GM18861 (cell line): ENCODE measurements around the gene LEMD2.

Experiments used
- ATAC-seq: cut with Tn5 transposase; IDR thresholded peaks from one replicate; pipeline ENCODE4 v1.9.1; 2021; ENCODE audit not compliant: unreplicated experiment

Gene LEMD2

DNA sequence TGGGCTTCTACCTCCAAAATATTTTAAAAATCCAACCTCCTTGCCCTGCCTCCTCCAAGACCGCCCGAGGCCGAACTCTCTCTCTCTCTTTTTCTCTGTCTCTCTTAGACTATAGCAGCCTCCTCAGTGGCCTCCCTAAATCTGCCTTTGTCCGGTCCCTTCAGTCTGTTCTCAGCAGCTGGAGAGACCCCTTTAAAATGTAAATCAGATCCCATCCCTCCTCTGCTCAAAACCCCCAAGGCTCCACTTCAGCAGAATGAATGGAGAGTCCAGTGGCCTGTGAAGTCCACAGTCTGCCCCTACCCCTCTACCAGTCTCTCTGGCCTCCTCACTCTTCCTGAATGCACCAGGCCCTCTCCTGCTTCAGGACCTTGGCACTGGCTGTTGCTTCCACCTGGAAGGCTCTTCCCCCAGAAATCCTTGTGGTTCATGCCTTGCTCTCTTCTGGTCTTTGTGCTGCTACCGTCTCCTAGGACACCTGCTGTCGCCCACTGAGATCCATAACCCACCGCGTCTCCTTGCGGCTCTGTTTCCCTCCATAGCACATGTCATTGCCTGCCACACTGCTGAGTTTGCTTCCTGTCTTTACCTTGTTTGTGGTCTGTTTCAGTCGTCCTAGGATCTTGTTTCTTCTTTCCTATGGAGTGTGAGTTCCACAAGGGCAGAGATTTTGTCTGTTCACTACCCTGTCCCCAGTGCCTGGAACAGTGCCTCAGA is 8.9 kb upstream of the LEMD2 start:
- ATAC-seq: no peak

GRCh38 chr6:33794910-33795623 is 6.1 kb upstream of the LEMD2 start:
- ATAC-seq: no peak

- no peak for ATAC-seq
Observed at GRCh38 chr6:33792981-33793380, 4.1 kb upstream of the LEMD2 start.

DNA sequence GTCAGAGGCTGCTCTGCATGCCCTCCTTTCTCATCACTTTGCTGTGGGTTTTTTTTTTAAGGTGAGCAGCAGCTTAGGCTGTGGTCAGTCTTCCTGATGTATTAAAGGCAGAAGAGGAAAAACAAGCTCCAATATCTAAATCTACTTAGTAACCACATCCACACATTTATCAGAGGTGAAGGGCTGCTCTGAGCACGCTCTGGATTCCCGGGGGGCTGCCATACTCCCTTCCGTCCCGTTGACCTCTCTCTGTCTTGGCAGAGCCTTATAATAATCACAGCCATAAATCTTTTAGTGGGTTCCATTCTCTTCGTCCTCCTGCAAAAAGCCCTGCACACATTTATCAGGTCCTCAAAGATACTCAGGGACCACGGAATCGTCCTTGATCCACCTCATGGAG is 2.7 kb upstream of the LEMD2 start:
- ATAC-seq: no peak

DNA sequence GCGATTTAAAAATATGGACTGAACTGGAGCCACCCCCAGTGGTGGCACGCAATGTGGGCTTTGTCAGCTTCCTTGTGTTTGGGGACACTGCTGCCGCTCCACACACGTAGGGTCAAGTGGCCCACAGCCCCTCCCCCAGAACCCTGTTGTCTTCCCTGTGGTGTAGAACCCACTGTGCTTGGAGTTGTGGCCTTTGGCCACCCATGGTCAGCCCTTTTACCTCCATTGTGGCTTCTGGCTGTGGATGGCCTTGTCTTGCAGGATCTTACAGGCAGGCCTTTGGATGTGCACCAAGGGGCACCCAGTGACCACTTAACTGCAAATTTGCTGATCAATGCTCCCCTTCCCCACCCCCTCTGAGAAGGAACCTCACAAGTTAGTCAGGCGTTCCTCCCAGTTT is 2.0 kb upstream of the LEMD2 start:
- no peak for ATAC-seq

GRCh38 chr6:33790379-33790778 is 1.4 kb upstream of the LEMD2 start:
- no peak for ATAC-seq

GRCh38 chr6:33789550-33789895 is 593 bp upstream of the LEMD2 start:
- ATAC-seq: no peak

DNA sequence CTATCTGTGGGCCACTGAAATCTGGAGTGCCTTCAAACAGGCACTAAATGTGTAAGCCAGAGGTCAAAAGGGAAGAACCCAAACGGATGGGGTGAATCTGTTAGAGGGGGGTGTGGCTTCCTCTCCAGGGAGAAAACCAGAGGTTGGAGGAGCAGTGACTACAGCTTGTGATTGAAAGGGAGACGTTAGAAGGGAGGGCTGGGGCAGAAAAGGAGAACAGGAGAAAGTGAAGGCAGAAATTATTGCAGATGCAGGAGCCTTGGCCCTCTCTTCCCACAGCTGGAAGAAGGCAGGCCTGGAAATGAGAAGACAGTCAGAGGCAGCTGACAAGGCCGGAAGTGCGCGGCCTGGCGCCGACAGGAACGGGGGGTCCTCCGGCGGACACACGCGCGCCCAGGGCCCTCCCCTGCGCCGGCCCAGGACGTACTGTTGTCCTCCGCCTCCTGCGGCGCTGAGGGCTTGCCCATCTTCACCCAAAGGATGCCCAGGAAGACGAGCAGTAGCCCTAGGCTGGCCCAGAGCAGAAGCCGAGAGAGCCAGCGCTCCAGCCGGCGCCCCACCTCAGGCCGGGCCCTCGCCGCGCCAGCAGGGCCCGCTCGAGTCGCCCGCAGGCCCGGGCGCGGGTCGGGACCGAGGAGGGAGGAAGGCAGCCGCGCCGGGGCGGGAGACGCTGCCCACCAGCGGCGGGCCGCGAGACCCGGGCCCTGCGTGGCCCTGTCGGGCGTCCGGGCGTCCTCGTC is 806 bp downstream of the LEMD2 start:
- peak; percentile 27 for ATAC-seq

DNA sequence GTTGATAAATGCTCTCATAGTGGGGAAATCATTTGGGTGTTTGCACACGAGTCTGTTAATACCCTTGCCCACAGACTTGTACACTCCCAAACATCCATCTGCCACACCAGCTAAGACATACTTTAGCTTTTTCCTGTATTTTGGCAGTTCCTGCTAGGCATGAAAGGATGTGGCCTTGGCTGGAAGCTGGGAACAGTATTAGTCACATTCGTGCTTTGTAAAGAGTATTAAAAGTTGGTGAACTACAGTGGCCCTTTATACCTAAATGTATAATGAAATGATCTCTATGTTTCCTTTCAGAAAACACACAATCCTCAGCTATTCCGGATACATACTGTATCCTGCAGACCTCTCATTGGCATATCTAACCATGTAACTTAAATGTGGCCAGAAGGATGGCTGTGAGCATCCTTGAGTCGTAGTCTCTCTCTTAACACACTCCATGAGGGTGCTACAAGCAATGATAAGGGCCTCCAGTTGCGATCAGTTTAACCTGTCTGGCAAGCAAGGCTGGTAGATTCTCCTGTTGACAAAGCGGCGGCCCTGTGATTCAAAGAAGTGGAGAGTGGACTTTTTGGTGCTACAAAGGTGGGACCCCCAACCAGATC is 1.5 kb downstream of the LEMD2 start:
- no peak for ATAC-seq

DNA sequence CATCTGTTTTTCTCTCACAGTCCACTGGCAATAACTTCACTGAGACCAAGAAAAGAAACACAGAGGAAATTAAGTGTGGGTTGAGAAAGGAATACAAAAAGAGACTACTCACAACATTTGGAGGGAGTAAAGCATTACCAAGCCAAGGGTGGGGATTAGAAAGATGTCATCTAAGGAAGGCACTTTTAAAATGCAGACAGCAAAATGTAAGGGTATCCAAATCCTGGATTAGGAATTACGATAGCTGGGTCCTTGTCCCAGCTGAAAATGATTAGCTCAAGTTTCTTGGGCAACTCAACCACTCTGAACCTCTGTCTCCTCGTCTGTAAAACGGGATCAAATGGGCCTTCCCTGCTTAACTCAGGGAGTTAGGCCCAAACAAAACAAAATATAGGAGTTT is 2.2 kb downstream of the LEMD2 start:
- no peak for ATAC-seq

DNA sequence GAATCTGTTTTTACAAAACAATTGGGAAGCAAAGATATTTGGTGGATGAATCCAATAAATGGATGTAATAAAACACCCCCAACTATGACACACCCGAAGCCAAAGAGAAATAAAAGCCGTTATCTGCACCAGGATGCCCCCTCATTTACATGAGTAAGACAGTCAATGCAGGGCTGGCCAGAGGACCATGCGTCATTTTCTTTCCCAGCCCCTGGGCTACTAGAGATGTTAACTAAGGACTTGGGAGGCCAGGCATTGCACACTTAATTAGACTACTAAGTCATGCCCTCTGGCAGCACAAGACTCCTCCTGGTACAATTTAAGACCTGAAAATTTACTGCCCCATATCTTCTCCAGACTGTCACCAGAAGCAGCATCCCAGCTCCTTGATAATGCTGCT is 3.2 kb downstream of the LEMD2 start:
- ATAC-seq: no peak

DNA sequence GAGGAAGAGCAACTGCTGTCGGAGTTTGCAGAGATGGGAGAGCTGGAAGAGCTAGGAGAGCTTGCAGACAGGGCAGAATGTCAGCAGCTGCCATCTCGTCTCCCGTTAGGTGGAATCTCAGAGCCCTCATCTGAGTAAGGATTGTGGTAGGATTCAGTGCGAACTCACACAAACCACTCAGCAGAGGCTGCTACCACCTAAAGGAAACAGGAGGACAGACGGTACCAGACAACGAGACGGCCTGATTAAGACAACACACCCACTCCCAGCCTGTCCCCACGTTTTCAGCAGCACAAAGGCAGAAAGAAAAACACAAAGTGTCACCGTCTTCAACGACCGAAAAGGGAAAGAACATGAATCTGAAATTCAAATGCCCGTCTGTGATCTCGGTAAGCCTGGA is 4.1 kb downstream of the LEMD2 start:
- ATAC-seq: no peak

DNA sequence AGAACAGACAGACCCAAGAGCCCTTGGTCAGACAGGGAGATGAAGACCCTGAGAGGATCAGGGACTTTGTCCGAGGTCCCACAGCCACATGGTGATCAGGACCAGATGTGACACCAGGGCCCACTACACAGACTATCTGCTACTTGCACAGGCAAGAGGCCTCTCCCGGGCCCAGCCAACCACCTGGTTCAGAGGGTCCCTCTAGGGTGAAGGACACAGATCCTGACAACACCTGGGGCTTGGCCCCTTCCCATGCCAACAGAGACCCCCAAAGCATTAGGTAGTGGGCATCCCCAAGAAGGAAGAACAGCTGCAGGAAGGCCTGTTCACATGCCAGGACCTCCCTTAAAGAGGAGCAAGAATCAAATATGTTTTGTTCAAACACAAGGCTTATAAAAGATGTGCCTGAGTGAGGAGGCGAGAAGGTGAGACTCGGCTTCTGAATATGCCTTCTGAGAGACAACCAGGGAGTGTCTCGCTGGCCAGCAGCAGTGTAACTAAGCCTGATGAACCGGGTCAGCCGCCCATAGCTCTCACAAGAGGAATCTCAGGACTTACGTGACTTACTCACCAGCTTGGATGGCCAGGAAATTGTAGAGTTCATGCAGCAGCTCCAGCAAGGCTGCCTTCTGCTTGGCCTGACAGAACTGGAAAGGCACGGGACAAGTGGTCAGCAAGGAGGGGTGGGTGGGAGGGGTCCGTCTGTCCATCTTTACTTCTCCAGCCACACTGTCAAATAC is 5.0 kb downstream of the LEMD2 start:
- no peak for ATAC-seq

GRCh38 chr6:33782561-33782960 is 6.4 kb downstream of the LEMD2 start:
- no peak for ATAC-seq

DNA sequence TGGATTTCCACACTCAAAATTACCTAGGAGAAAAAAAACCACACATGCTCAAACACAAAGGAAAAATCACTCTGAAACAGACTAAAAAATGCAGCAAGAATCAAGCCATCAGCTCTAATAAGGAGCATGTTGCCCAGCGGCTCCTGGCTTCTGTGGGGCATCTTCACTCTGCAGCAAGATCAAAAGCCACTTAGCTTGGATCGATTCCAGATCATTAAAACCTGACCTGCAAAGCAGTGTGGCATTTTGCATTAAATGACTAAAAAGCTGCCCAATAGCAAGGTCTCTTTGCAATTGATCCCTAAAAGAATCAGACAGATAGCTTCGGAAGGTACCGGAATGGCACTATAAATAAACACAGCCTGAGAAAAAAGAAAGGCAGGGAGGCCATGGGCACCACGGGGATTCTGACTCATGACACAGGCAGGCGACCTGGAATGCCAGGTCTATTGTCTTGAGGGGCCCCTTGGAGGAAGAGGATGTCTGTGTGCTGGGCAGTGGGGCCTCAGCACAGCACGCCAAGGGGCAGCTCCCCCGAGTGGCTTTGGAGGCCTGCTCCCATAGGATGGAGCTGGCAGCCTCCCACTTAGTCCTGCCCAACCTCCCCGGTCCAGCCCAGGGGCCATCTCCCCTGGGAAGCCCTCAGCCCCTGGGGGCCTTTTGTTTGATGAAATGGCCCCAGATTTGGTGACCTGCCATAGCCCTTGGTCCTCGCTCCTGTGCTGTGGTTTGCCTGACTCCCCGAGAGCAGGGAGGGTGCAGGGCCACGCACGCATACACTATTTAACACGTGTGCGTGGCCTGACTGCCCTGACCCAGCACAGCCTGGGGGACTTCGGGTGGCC is 7.6 kb downstream of the LEMD2 start:
- no peak for ATAC-seq

- no peak for ATAC-seq
Observed at GRCh38 chr6:33779895-33780294, 9.0 kb downstream of the LEMD2 start.

- no peak for ATAC-seq
Observed at GRCh38 chr6:33779290-33779689, 9.6 kb downstream of the LEMD2 start.

- ATAC-seq: no peak
Observed at GRCh38 chr6:33778444-33779121, 10.3 kb downstream of the LEMD2 start.
